ENCODE measurements around the gene STX18. TPM values are rescaled to one million over a fixed set of nuclear protein-coding genes. Genes with fewer than 3 reads are reported as not detected.
A peak's percentile ranks its signal among the peaks of the same experiment; 100 is the strongest.

Gene STX18
- total and polyA plus RNA-seq, 8 donors: 18.6 to 60.6 (median 51.9) TPM

DNA sequence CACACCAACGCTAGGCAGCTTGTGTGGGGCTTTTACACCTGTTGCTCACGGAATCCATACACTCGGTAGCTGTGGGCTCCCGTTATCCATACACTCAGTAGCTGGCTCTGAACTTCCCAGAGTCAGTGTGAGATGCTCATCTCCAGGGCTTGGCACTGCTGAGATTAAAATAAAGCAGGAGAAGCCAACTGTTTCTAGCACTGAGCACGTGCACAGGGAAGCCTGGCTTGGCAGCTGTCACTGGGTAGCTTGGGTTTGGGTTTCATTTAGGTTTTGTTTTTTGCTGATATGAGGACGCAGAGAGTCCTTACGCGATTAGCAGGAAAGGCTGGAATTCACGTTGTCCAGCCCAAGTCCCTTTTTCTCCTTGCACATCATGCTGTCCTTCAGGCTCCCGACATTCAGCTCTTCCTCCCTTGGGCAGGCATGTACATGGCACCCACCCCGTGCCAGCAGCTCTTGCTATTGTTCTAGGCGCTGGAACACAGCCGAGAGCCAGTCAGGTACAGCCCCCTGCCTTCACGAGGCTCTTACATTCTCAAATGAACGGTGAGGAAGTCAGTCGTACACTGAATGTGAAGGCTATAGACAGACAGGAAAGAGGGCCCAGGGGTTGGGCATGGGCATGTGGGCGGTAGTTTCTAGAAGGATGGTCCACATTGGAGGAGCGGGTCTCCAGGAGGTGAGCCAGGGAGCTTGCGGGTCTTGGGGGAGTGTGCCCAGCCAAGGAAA is 129.0 kb downstream of the STX18 start:
- ATAC-seq: no peak
- no peak overlapping the region for H3K27ac ChIP-seq

DNA sequence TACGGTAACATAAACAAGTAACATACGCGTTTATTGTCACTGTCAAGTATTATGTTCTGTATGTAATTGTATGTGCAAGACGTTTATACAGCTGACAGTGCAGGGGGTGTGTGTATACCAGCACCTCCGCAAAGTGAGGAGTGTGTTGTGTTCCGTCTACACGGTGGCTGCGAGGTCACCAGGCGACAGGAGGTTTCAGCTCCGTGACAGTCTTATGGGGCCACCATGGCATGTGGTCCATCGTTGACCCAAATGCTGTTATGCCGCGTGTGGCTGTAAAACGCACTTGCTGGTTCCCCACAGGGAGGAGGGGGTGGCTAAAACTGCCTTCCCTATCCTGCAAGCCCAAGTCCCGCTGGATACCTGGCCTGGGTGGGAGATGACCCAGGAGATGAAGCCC is 129.9 kb downstream of the STX18 start:
- ATAC-seq (no peak), DNase-seq (no peak)
- Histone ChIP-seq H3K4me3 (no peak overlapping the region), H3K36me3 (peaks cover 0 to 15% of the 10 kb centered on the region in 2 donors), H3K27me3 (no peaks in the 10 kb centered on the region), H3K9me3 (no peaks in the 10 kb centered on the region), H3K27ac (no peak overlapping the region), H3K4me1 (no peaks in the 10 kb centered on the region)
- TF ChIP-seq, protein P1, sequence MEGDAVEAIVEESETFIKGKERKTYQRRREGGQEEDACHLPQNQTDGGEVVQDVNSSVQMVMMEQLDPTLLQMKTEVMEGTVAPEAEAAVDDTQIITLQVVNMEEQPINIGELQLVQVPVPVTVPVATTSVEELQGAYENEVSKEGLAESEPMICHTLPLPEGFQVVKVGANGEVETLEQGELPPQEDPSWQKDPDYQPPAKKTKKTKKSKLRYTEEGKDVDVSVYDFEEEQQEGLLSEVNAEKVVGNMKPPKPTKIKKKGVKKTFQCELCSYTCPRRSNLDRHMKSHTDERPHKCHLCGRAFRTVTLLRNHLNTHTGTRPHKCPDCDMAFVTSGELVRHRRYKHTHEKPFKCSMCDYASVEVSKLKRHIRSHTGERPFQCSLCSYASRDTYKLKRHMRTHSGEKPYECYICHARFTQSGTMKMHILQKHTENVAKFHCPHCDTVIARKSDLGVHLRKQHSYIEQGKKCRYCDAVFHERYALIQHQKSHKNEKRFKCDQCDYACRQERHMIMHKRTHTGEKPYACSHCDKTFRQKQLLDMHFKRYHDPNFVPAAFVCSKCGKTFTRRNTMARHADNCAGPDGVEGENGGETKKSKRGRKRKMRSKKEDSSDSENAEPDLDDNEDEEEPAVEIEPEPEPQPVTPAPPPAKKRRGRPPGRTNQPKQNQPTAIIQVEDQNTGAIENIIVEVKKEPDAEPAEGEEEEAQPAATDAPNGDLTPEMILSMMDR (IDR thresholded peaks at IDR 0.05): no peak
- intact Hi-C loops (cut with DNase I): no loop called here

More for the DNA sequence above, 129.0 kb downstream of the STX18 start:
- no peaks in the 10 kb centered on the region for H3K9me3 ChIP-seq
- no peak overlapping the region for H3K4me3 ChIP-seq
- TF ChIP-seq, protein P1 (IDR thresholded peaks at IDR 0.05): no peak
- peaks cover 0 to 24% of the 10 kb centered on the region in 2 donors for H3K36me3 ChIP-seq
- intact Hi-C loops (cut with DNase I): no loop called here
- no peak for DNase-seq
- no peaks in the 10 kb centered on the region for H3K27me3 ChIP-seq
- H3K4me1 ChIP-seq: no peaks in the 10 kb centered on the region

DNA sequence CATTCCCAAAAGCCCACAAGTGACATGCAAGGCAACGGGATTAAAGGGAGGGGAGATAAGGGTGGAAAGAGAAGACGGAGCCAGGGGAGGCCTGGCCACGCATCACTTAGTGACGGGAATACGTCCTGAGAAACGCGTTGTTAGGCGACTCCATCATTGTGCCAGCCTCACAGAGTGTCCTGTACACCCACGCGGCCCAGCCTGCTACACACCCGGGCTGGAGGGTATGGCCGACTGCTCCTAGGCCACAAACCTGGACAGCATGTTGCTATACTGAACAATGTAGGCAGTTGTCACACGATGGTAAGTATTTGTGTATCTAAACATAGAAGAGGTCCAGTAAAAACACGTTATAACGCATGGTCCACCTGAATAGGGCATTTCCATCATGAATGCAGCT is 131.6 kb downstream of the STX18 start:
- no peak for ATAC-seq
- intact Hi-C loops (cut with DNase I): no loop called here

DNA sequence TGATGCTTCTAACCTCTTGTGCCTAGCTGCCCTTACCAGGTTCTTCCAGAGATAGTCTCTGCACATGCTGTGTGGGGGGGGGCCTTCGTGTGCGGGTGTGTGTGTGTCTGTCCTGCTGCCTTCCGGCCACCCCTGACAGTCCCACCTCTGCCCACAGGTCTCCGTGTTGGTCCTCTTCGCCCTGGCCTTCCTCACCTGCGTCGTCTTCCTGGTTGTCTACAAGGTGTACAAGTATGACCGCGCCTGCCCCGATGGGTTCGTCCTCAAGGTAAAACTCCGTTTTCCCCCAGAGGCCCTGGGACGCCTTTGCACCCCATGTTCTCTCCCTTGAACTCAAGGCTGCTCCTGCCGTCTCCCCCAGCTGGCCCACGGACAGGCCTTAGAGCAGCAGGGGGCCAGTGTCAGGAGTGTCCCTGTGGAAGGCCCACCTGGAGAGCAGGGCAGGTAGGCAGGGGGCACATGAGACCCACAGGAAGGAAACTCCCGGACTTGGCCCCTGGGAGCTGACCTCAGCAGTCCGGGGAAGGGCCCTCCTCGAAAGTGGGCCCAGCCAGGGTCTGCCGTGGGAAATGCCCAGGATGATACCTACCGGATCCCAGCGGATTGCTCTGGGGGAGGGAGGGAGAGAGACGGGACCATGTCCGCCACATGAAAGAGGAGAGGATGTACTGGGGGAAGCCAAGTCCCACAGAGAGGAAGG is 132.3 kb downstream of the STX18 start:
- TF ChIP-seq, protein P1 (IDR thresholded peaks at IDR 0.05): no peak
- DNase-seq (peak in 1 of 4 donors; percentile 76), ATAC-seq (no peak)
- intact Hi-C loops (cut with DNase I): no loop called here
- H3K36me3 ChIP-seq: no peaks in the 10 kb centered on the region
- H3K27me3 ChIP-seq: peaks cover 0 to 15% of the 10 kb centered on the region in 2 donors
- no peaks in the 10 kb centered on the region for H3K4me1 ChIP-seq
- H3K27ac ChIP-seq: no peak overlapping the region
- H3K9me3 ChIP-seq: no peaks in the 10 kb centered on the region
- no peak overlapping the region for H3K4me3 ChIP-seq

More for the DNA sequence above, 131.6 kb downstream of the STX18 start:
- peaks cover 0 to 15% of the 10 kb centered on the region in 2 donors for H3K27me3 ChIP-seq
- TF ChIP-seq, protein P1 (IDR thresholded peaks at IDR 0.05): no peak
- no peak for DNase-seq
- no peak overlapping the region for H3K27ac ChIP-seq
- H3K4me3 ChIP-seq: no peak overlapping the region
- no peaks in the 10 kb centered on the region for H3K9me3 ChIP-seq
- peaks cover 0 to 2% of the 10 kb centered on the region in 2 donors for H3K36me3 ChIP-seq
- no peaks in the 10 kb centered on the region for H3K4me1 ChIP-seq
